ENCODE data around the gene CSF2.

The CSF2 gene

GRCh38 chr5:132081458-132081857, 7.9 kb downstream of the CSF2 start:
- no peak for ATAC-seq (replicated peaks)
- Mint-ChIP-seq H3K27me3 (no peaks in the 10 kb centered on the region), H3K9me3 (no peaks in the 10 kb centered on the region), H3K36me3 (peaks cover 5 to 10% of the 10 kb centered on the region in 2 donors), H3K4me1 (peaks cover 44 to 65% of the 10 kb centered on the region in 2 donors), H3K4me3 (no peak overlapping the region), H3K27ac (no peak overlapping the region)
- no peak for DNase-seq

GRCh38 chr5:132082329-132083023, 8.9 kb downstream of the CSF2 start:
- H3K27ac Mint-ChIP-seq, result peak overlapping the region; percentile 75
- no peaks in the 10 kb centered on the region for H3K36me3 Mint-ChIP-seq
- peaks cover 37 to 62% of the 10 kb centered on the region in 2 donors for H3K4me1 Mint-ChIP-seq
- H3K9me3 Mint-ChIP-seq, result no peaks in the 10 kb centered on the region
- no peak for DNase-seq
- no peaks in the 10 kb centered on the region for H3K27me3 Mint-ChIP-seq
- no peak overlapping the region for H3K4me3 Mint-ChIP-seq
- peak; percentile 6 to 8 for ATAC-seq (replicated peaks)

GRCh38 chr5:132083071-132083678, 9.6 kb downstream of the CSF2 start:
- H3K36me3 Mint-ChIP-seq, result no peaks in the 10 kb centered on the region
- no peaks in the 10 kb centered on the region for H3K9me3 Mint-ChIP-seq
- peak; percentile 87 to 94 for ATAC-seq (replicated peaks)
- peak overlapping the region in 1 of 2 donors; percentile 8 for H3K4me3 Mint-ChIP-seq
- peak; percentile 55 for DNase-seq
- H3K27ac Mint-ChIP-seq, result peak overlapping the region; percentile 75
- H3K4me1 Mint-ChIP-seq, result peaks cover 38 to 60% of the 10 kb centered on the region in 2 donors
- no peaks in the 10 kb centered on the region for H3K27me3 Mint-ChIP-seq

- no peaks in the 10 kb centered on the region for H3K36me3 Mint-ChIP-seq
- DNase-seq (no peak), ATAC-seq (replicated peaks) (no peak)
- H3K9me3 Mint-ChIP-seq, result no peaks in the 10 kb centered on the region
- no peaks in the 10 kb centered on the region for H3K27me3 Mint-ChIP-seq
- peaks cover 37 to 60% of the 10 kb centered on the region in 2 donors for H3K4me1 Mint-ChIP-seq
- no peak overlapping the region for H3K4me3 Mint-ChIP-seq
- no peak overlapping the region for H3K27ac Mint-ChIP-seq
These were observed 12.1 kb downstream of the CSF2 start for GRCh38 chr5:132085686-132086085.

- no peak overlapping the region for H3K27ac Mint-ChIP-seq
- no peaks in the 10 kb centered on the region for H3K36me3 Mint-ChIP-seq
- no peak overlapping the region for H3K4me3 Mint-ChIP-seq
- no peaks in the 10 kb centered on the region for H3K27me3 Mint-ChIP-seq
- DNase-seq (no peak), ATAC-seq (replicated peaks) (no peak)
- H3K4me1 Mint-ChIP-seq, result peaks cover 34 to 60% of the 10 kb centered on the region in 2 donors
- H3K9me3 Mint-ChIP-seq, result no peaks in the 10 kb centered on the region
These were observed 12.7 kb downstream of the CSF2 start for GRCh38 chr5:132086277-132086794.

GRCh38 chr5:132087176-132087575, 13.6 kb downstream of the CSF2 start:
- no peak for DNase-seq
- Mint-ChIP-seq H3K27me3 (no peaks in the 10 kb centered on the region), H3K4me1 (peaks cover 34 to 54% of the 10 kb centered on the region in 2 donors), H3K36me3 (no peaks in the 10 kb centered on the region), H3K27ac (peak overlapping the region; percentile 22), H3K4me3 (no peak overlapping the region), H3K9me3 (peaks cover 0 to 4% of the 10 kb centered on the region in 2 donors)
- ATAC-seq (replicated peaks), result no peak

- no peak for DNase-seq
These were observed 14.1 kb downstream of the CSF2 start for GRCh38 chr5:132087661-132088060.

GRCh38 chr5:132089363-132089762, 15.8 kb downstream of the CSF2 start:
- H3K27me3 Mint-ChIP-seq, result no peaks in the 10 kb centered on the region
- H3K4me1 Mint-ChIP-seq, result peaks cover 34 to 64% of the 10 kb centered on the region in 2 donors
- no peaks in the 10 kb centered on the region for H3K36me3 Mint-ChIP-seq
- ATAC-seq (replicated peaks), result no peak
- no peak for DNase-seq
- peaks cover 0 to 4% of the 10 kb centered on the region in 2 donors for H3K9me3 Mint-ChIP-seq
- H3K4me3 Mint-ChIP-seq, result no peak overlapping the region
- no peak overlapping the region for H3K27ac Mint-ChIP-seq

More at GRCh38 chr5:132087661-132088060, 14.1 kb downstream of the CSF2 start:
- H3K9me3 Mint-ChIP-seq, result peaks cover 0 to 4% of the 10 kb centered on the region in 2 donors
- H3K4me3 Mint-ChIP-seq, result no peak overlapping the region
- ATAC-seq (replicated peaks), result no peak
- no peaks in the 10 kb centered on the region for H3K36me3 Mint-ChIP-seq
- no peak overlapping the region for H3K27ac Mint-ChIP-seq
- H3K27me3 Mint-ChIP-seq, result no peaks in the 10 kb centered on the region
- H3K4me1 Mint-ChIP-seq, result peaks cover 31 to 52% of the 10 kb centered on the region in 2 donors

- peaks cover 0 to 4% of the 10 kb centered on the region in 2 donors for H3K9me3 Mint-ChIP-seq
- H3K36me3 Mint-ChIP-seq, result no peaks in the 10 kb centered on the region
- no peaks in the 10 kb centered on the region for H3K27me3 Mint-ChIP-seq
- ATAC-seq (replicated peaks) (peak; percentile 50 to 61), DNase-seq (no peak)
- H3K4me3 Mint-ChIP-seq, result no peak overlapping the region
- H3K4me1 Mint-ChIP-seq, result peaks cover 34 to 69% of the 10 kb centered on the region in 2 donors
- no peak overlapping the region for H3K27ac Mint-ChIP-seq
These were observed 16.5 kb downstream of the CSF2 start for GRCh38 chr5:132090107-132090506.

GRCh38 chr5:132093271-132093670, 19.7 kb downstream of the CSF2 start:
- Mint-ChIP-seq H3K27me3 (no peaks in the 10 kb centered on the region), H3K4me1 (peaks cover 49 to 80% of the 10 kb centered on the region in 2 donors), H3K27ac (peak overlapping the region; percentile 99), H3K36me3 (peaks cover 0 to 5% of the 10 kb centered on the region in 2 donors), H3K4me3 (no peak overlapping the region), H3K9me3 (peaks cover 0 to 4% of the 10 kb centered on the region in 2 donors)
- ATAC-seq (replicated peaks) (no peak), DNase-seq (no peak)

GRCh38 chr5:132094393-132095076, 20.9 kb downstream of the CSF2 start:
- peak overlapping the region; percentile 99 for H3K27ac Mint-ChIP-seq
- H3K27me3 Mint-ChIP-seq, result no peaks in the 10 kb centered on the region
- ATAC-seq (replicated peaks) (no peak), DNase-seq (no peak)
- H3K36me3 Mint-ChIP-seq, result peaks cover 0 to 5% of the 10 kb centered on the region in 2 donors
- H3K9me3 Mint-ChIP-seq, result peaks cover 0 to 4% of the 10 kb centered on the region in 2 donors
- H3K4me3 Mint-ChIP-seq, result peak overlapping the region in 1 of 2 donors; percentile 52
- H3K4me1 Mint-ChIP-seq, result peaks cover 49 to 82% of the 10 kb centered on the region in 2 donors

GRCh38 chr5:132095077-132095410, 21.5 kb downstream of the CSF2 start:
- Mint-ChIP-seq H3K9me3 (peaks cover 0 to 4% of the 10 kb centered on the region in 2 donors), H3K36me3 (peaks cover 0 to 5% of the 10 kb centered on the region in 2 donors), H3K4me1 (peaks cover 52 to 82% of the 10 kb centered on the region in 2 donors), H3K27me3 (no peaks in the 10 kb centered on the region), H3K4me3 (peak overlapping the region; percentile 52 to 66), H3K27ac (peak overlapping the region; percentile 99)
- ATAC-seq (replicated peaks) (no peak), DNase-seq (no peak)

GRCh38 chr5:132095424-132095972, 21.9 kb downstream of the CSF2 start:
- peak; percentile 72 for DNase-seq
- no peaks in the 10 kb centered on the region for H3K27me3 Mint-ChIP-seq
- H3K4me1 Mint-ChIP-seq, result peaks cover 53 to 82% of the 10 kb centered on the region in 2 donors
- peak overlapping the region; percentile 99 for H3K27ac Mint-ChIP-seq
- peaks cover 0 to 4% of the 10 kb centered on the region in 2 donors for H3K9me3 Mint-ChIP-seq
- ATAC-seq (replicated peaks), result peak; percentile 24 to 32
- peak overlapping the region; percentile 52 to 66 for H3K4me3 Mint-ChIP-seq
- H3K36me3 Mint-ChIP-seq, result peaks cover 0 to 5% of the 10 kb centered on the region in 2 donors

- H3K4me1 Mint-ChIP-seq, result peaks cover 57 to 93% of the 10 kb centered on the region in 2 donors
- no peak for ATAC-seq (replicated peaks)
- no peaks in the 10 kb centered on the region for H3K27me3 Mint-ChIP-seq
- peak overlapping the region; percentile 99 for H3K27ac Mint-ChIP-seq
- H3K4me3 Mint-ChIP-seq, result no peak overlapping the region
- peaks cover 0 to 5% of the 10 kb centered on the region in 2 donors for H3K36me3 Mint-ChIP-seq
- no peak for DNase-seq
- H3K9me3 Mint-ChIP-seq, result peaks cover 0 to under 1% of the 10 kb centered on the region in 2 donors
These were observed 23.3 kb downstream of the CSF2 start for GRCh38 chr5:132096904-132097303.
